ENCODE results near the gene MEX3B.

The MEX3B gene

DNA sequence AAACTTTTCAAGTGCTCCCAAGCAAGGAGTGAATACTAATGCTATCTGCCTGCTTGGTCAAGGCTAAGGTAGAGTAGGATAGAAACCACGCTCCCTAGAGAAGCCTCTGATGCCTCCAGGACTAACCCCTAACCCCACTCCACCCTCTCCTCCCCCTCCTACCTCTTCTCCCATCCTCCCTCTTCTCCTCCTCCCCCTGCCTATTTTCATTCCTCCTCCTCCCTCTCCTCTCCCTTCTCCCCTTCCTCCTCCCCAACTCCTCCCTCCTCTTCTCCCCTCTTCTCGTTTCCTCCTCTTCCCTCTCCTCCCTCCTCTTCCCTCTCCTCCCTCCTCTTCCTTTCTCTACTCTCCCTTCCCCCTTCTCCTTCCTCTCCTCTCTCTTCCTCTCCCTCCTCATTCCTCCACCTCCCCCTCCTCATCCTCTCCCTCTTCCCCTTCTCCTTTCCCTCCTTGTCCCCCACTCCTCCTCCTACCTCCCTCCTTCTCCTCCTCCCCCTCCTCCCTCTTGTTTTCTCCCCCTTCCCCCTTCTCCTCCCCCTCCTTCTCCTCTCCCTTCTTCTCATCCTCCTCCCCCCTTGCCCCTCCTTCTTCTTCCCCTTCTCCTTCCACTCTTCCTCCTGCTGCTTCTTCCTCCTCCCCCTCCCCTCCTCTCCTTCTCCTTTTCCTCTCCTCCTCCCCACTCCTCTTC, 12.8 kb upstream of the MEX3B start:
- Mint-ChIP-seq H3K4me1 (no peaks in the 10 kb centered on the region), H3K4me3 (no peak overlapping the region), H3K36me3 (no peaks in the 10 kb centered on the region), H3K27ac (no peak overlapping the region), H3K9me3 (no peaks in the 10 kb centered on the region)
- peak; percentile 37 for ATAC-seq
- no peak for DNase-seq (ENCODE audit: low spot score in 2 of 2)

DNA sequence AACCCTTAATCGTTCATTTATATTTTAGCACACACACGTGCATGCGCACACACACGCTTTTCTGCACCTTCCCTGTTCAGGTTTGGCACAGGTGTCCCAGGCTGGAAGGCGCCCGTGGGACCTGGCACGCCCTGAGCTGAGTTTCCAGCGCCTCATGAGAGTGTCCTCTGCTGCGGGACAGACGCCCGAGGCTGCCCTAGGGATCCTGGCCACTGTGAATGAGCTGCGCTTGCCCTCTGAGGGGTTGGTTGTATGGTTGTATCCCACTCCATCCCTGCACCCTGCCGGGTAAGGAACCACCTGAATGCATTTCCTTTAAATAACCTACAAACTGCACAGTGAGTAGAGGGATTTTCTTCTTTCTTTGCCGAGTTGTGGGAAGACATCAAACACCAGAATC, 12.2 kb upstream of the MEX3B start:
- no peaks in the 10 kb centered on the region for H3K4me1 Mint-ChIP-seq
- H3K27ac Mint-ChIP-seq, result no peak overlapping the region
- no peak for DNase-seq (ENCODE audit: low spot score in 2 of 2)
- no peaks in the 10 kb centered on the region for H3K9me3 Mint-ChIP-seq
- no peaks in the 10 kb centered on the region for H3K36me3 Mint-ChIP-seq
- no peak for ATAC-seq
- H3K4me3 Mint-ChIP-seq, result no peak overlapping the region

DNA sequence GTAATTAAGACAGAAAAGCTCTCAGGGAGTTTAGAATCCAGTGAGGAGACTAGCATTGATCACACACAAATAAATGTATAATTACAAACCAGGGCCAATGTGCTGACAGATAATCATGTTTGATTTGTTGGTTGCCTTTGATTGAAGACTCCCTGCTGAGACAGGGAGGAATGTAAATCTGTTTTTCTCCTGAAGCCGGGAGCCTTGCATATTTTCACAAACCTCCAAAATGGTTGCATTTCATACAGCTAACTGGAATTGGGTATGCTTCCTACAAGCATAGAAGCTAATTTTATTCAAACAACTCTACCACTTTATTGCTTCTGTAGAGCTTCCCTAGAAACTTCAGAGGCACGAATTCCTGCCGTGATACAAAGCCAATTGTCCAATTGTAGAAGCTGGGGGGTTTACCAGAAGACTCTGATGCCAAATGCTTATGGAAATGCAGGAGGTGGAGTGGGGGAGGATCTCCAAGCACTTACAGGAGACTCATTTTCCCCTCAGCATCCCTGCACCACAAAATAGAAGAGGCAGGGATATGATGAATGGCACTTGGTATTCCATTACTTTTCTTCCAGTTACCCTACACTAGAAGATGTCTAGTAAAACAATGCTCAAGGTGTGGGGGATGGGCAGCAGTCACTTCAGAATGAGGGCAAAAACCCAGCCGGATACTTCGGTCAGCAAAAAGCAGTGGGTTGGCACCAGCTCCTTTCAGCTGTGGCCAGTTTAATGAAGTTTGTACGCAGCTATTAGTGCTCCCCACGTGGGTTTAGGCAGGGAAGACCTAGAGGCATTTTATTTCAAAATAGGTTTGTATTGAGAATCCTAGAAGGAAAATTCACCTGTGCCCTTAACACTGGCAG, 11.4 kb upstream of the MEX3B start:
- Mint-ChIP-seq H3K27ac (no peak overlapping the region), H3K36me3 (no peaks in the 10 kb centered on the region), H3K4me1 (no peaks in the 10 kb centered on the region), H3K4me3 (no peak overlapping the region), H3K9me3 (no peaks in the 10 kb centered on the region)
- ATAC-seq (no peak), DNase-seq (ENCODE audit: low spot score in 2 of 2) (no peak)

DNA sequence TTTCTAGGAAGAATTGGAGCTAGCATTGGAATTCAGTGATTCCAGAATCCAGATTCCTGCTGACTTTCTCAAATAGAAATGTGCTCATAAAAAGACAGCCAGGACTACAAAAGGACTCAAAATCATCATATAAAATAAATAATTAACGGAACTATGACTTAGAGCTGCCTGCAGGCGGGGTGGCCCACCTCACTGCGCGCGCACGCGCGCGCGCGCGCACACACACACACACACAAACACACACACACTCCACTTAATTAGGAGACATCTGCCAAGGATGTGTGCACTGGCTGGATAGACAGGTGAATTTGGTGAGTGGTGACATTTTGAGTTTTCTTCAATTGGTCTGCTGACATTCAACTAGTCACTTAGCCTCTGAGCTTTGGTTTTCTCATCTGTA, 6.9 kb upstream of the MEX3B start:
- no peak overlapping the region for H3K4me3 Mint-ChIP-seq
- DNase-seq (ENCODE audit: low spot score in 2 of 2), result no peak
- H3K4me1 Mint-ChIP-seq, result no peaks in the 10 kb centered on the region
- H3K27ac Mint-ChIP-seq, result no peak overlapping the region
- H3K9me3 Mint-ChIP-seq, result no peaks in the 10 kb centered on the region
- ATAC-seq, result no peak
- no peaks in the 10 kb centered on the region for H3K36me3 Mint-ChIP-seq

DNA sequence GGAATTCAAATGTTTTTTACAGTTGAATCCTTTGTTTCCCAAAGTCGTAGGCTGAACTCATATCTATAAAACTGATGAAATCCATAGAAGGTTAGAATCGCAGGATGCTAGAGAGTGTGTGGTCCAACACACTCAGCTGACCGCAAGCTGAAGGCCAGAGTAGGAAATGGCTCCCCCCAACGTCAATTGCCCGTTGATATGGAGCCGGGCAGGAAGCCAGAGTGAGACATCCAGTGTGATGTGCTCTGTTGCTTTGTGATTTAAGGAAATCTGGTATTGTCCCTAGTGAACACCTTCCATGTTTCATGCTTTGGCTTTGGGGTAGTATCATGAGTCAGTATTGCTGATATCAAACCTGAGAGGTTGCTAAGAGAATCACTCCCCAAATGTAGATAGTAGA, 5.8 kb upstream of the MEX3B start:
- no peak for ATAC-seq
- Mint-ChIP-seq H3K4me3 (no peak overlapping the region), H3K36me3 (no peaks in the 10 kb centered on the region), H3K27ac (no peak overlapping the region), H3K9me3 (no peaks in the 10 kb centered on the region), H3K4me1 (no peaks in the 10 kb centered on the region)
- no peak for DNase-seq (ENCODE audit: low spot score in 2 of 2)

DNA sequence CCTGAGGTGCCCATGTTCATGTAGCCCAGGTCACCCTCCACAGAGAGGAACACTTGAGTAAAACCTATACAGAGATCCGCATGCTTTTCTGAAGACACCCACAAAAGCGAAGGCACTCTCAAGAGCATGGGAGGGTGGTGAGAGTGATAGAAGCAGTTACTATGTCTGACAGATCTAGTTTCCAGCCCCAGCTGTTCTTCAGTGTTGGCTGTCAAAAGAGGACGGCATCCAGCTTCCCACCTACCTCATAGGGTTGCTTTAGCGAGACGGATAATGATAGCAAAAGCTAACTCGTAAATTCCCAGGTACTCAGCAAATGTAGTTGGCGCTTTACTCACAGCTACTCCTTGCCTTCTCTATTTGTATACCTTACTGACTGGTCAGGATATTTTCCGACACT, 3.0 kb upstream of the MEX3B start:
- no peak for DNase-seq (ENCODE audit: low spot score in 2 of 2)
- no peak for ATAC-seq
- Mint-ChIP-seq H3K36me3 (no peaks in the 10 kb centered on the region), H3K9me3 (no peaks in the 10 kb centered on the region), H3K4me3 (no peak overlapping the region), H3K27ac (no peak overlapping the region), H3K4me1 (peaks cover 8% of the 10 kb centered on the region)

DNA sequence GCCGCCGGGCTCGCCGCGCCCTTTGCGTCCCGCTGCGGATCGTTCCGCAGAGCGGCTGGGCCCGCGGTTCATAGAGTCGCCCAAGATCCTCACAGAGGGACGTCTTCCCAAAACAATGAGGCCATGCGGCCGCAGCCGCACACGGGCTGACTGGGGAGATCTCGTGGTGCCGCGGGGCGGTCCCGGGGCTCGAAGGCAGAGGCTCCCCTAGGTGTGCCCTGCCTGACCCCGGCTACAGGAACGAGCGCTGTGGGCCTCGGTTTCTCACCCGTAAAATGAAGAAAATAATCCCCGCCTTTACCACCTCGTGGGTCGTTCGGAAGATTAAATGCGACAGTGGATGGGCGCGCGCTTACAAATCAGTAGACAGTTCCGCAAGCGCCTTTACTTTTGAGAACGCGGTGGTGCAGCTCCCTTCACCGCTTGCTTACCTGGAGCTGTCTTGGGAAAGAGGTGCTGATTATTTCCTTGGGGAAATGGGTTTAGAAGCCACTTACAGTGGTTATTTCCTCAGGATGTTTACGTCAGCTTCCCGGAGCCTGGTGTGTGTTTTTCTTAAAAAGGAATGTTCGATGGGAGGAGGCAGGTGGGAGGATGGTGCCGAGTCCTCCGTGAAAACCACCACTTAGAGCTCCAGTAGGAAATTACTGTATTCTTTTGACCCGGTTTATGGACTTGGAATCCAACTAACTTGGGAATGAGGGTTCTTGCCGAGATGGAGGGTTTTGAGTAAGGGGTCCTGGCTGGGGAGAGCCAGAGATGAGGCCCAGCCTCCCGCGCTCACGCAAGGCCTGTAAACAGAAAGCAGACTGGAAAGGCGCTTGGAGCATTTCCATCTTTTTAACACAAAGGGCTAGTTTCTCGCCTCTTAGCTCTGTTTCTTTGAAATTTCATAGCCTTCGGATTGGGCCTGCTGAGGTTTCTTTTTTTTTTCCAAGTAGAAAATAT, 1.9 kb upstream of the MEX3B start:
- H3K4me3 Mint-ChIP-seq, result peak overlapping the region; percentile 81
- DNase-seq (ENCODE audit: low spot score in 2 of 2), result no peak
- H3K36me3 Mint-ChIP-seq, result peaks cover 5% of the 10 kb centered on the region
- H3K9me3 Mint-ChIP-seq, result no peaks in the 10 kb centered on the region
- H3K27ac Mint-ChIP-seq, result no peak overlapping the region
- no peak for ATAC-seq
- H3K4me1 Mint-ChIP-seq, result peaks cover 13% of the 10 kb centered on the region

DNA sequence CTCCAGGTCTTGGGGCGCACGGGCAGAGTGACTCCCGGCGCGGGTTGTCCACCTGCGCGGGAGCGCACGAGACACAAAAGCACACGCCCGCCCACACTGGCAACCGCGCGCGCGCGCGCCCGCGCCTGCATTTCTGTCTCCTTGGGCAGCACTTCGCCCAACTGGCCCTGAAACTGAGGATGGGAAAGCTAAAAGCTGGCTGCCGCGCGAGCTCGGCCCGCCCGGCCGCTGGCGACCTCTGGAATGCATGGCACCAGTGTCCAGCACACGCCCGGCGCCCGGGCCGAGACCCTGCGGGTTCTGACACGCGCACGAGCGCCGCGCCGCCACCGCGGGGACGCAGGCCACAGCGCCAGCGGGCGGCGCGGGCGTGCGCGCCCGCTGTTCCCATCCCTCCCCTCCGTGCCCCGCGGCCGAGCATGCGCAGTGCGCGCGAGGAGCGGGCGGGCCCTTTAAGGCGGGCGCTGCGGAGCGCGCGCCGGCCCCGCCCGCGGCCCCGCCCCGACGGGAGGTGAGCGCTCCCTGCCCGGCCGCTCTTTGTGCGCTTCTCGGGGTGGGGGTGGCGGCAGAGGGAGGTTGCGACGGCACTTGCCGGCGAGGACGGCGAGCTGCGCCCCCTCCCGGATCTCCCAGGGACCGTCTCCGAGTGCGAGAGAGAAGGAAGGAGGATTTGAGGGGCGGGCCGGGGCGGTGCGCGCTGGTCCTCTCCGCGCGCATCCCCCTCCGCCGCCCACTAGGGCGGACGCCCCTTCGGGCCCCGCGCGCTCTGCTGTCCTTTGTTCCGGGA, 1.0 kb upstream of the MEX3B start:
- ATAC-seq (peak; percentile 83), DNase-seq (ENCODE audit: low spot score in 2 of 2) (peak; percentile 70 to 90)
- Mint-ChIP-seq H3K9me3 (no peaks in the 10 kb centered on the region), H3K27ac (peak overlapping the region; percentile 61), H3K4me3 (peak overlapping the region; percentile 81), H3K4me1 (peaks cover 13% of the 10 kb centered on the region), H3K36me3 (peaks cover 6% of the 10 kb centered on the region)

DNA sequence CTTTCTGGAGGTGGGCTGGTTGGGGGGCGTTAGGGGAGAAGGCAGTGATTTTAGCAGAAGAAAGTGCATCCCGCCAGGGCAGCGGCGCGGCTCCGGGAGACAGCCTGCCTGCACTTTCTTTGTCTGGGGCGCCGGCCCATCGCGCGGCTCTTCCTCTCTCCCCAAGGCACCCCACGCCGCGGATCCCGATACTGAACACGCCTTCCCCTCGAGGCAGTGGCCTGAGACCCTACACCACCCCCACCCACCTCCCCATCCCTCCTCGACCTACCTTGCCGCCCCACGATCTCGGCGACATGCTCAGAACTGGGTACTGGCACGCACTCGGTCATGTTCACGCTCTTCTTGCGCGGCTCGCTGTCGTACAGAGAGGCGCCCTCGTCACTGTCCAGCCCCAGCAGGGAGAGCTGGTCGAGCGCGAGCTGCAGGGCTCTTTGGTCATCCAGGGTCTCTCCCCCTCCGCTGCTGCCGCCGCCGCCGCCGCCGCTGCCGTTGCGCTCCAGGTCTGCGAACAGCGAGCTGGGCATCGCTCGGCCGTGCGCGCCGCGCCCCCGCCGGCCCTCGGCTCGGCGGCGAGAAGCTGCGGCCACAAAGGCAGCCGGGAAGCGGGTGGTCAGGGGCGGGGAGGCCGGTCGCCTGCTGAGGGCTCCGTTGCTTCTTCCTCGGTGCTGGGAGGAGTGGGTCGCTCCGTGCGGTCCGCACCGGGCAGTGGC, 483 bp downstream of the MEX3B start:
- peak; percentile 5 to 52 for DNase-seq (ENCODE audit: low spot score in 2 of 2)
- Mint-ChIP-seq H3K4me3 (peak overlapping the region; percentile 81), H3K4me1 (peaks cover 13% of the 10 kb centered on the region), H3K27ac (no peak overlapping the region), H3K36me3 (peaks cover 6% of the 10 kb centered on the region), H3K9me3 (no peaks in the 10 kb centered on the region)
- peak; percentile 17 for ATAC-seq

DNA sequence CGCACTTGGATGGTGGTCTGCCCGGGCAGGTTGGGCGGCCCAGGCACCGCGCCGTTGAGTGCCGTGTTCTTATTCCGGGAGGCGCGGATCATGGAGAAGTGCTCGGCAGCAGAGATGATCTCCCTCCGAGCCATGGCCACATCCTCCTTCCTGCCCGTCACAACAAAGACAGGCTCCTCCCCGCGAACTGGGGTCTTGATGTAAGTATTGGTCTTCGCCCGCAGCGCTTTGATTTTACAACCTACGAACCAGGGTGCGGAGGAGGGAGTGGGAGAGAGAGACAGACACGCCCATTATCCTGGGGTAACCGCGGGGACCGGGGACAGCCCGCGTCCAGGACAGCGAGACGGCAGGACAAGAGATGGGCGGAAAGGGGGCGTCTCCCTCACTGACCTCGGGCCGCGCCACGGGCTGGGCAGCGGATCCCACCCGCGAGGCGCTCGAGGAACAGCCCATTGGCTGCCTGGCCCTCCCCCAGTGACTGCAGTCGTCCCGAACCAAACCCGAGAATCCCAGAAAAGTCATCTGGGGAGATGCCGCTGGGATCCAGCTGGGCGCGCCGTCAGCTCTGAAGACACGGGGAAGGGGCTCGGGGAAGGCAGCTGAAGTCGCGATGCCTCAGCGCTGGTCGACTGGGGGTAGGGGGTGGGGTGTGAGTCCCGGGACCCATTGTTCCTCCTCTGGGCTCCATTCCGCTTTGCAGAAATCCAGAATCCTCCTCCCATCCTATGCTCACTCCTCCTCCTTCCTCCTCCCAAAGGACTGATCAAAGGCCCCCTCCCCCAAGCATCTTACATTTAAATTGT, 1.2 kb downstream of the MEX3B start:
- ATAC-seq (no peak), DNase-seq (ENCODE audit: low spot score in 2 of 2) (peak in 1 of 2 donors; percentile 59)
- no peak overlapping the region for H3K27ac Mint-ChIP-seq
- H3K9me3 Mint-ChIP-seq, result no peaks in the 10 kb centered on the region
- H3K4me3 Mint-ChIP-seq, result peak overlapping the region; percentile 81
- H3K36me3 Mint-ChIP-seq, result peaks cover 6% of the 10 kb centered on the region
- peaks cover 13% of the 10 kb centered on the region for H3K4me1 Mint-ChIP-seq

DNA sequence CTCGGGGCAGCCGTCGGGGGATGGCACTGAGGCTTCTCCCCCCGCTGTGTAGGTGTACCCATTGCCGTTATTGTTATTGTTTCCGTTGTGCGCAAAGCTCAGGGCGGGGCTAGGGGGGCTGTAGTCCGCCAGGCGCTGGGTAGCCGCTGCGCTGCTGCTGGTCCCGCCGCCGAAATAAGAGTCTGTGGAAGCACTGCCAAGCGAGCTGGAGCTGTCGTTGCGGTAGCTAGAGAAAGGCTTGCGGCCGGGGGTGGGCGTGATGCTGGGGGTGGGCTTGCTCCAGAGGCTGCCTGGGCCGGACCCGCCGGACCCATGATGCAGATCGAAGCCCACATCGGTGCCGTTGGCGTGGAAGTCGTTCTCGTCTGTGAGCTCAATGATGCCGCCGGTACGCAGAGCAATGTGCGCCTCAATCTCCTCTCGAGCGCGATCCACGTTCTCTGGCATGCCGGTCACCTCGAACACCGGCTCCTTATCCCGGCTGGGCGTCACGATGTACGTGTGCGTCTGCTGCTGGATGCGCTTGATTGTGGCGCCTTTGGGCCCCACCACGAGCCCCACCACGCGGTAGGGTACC, 1.9 kb downstream of the MEX3B start:
- DNase-seq (ENCODE audit: low spot score in 2 of 2), result no peak
- Mint-ChIP-seq H3K36me3 (peaks cover 6% of the 10 kb centered on the region), H3K4me1 (peaks cover 13% of the 10 kb centered on the region), H3K27ac (no peak overlapping the region), H3K9me3 (no peaks in the 10 kb centered on the region), H3K4me3 (peak overlapping the region; percentile 81)
- ATAC-seq, result no peak

DNA sequence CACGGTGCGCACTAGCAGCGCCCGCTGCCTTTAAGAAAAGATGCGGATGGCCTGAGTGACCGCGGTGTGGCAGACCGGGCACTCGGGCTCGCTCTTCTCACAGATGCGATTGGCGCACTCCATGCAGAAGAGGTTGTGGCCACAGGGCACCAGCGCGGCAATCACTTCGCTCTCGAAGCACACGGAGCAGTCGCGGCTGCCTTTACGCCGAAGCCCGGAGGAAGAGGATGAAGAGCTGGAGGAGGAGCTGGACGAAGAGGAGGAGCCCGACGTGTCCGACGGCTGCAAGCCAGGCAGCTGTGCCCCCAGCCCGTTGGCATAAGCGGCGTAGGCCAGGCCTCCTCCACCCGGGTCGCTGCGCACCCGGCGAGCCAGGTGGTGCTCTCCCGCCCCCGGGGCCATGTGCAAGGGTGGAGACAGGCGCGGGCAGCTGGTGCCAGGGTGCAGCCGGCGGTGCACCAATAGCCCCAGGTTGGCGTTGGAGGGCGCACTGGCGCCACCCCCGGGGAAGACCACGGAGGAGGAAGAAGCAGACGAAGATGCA, 2.6 kb downstream of the MEX3B start:
- H3K27ac Mint-ChIP-seq, result no peak overlapping the region
- no peaks in the 10 kb centered on the region for H3K9me3 Mint-ChIP-seq
- peaks cover 6% of the 10 kb centered on the region for H3K36me3 Mint-ChIP-seq
- peak overlapping the region; percentile 81 for H3K4me3 Mint-ChIP-seq
- DNase-seq (ENCODE audit: low spot score in 2 of 2) (no peak), ATAC-seq (no peak)
- H3K4me1 Mint-ChIP-seq, result peaks cover 13% of the 10 kb centered on the region

DNA sequence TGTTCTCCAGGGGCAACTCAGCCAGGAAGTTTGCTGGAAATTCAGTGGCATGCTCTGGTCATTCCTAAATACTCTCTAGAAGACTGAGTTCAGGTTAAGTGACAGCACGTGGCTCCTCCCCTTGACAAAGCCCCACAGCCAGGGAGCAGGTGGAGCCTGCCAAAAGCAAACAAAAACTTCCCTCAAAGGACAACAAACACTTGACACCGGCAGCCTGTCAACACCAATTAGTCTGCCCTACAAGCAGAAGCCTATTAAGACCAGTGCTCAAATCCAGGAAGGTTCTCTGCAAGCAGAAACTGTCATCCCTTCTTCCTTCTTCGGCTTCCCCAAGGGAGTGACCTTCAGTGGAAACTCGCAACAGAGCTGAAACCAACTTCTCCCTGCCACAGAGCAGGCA, 5.0 kb downstream of the MEX3B start:
- peaks cover 13% of the 10 kb centered on the region for H3K4me1 Mint-ChIP-seq
- H3K4me3 Mint-ChIP-seq, result no peak overlapping the region
- H3K9me3 Mint-ChIP-seq, result no peaks in the 10 kb centered on the region
- peaks cover 6% of the 10 kb centered on the region for H3K36me3 Mint-ChIP-seq
- DNase-seq (ENCODE audit: low spot score in 2 of 2) (no peak), ATAC-seq (no peak)
- no peak overlapping the region for H3K27ac Mint-ChIP-seq

Data from stimulated activated effector memory CD8-positive, alpha-beta T cell treated with anti-CD3 and anti-CD28 coated beads, Interleukin-12 subunit alpha, Interleukin-12 subunit beta, amount 100 ng/mL, for 72 hours (primary cell).